H9 (cell line): ENCODE results near the gene EPHA8. TPM values are rescaled to one million over a fixed set of nuclear protein-coding genes. Genes with fewer than 3 reads are reported as not detected.
A peak's percentile ranks its signal among the peaks of the same experiment; 100 is the strongest.

ENCODE experiments used
- DNase-seq: peaks from one replicate; pipeline ENCODE4 v3.0.0-alpha.2; 2017
- H2AFZ ChIP-seq: one replicate; pipeline ENCODE4 v1.6.1; 2013; ENCODE audit warnings: mild to moderate bottlenecking, low read length, control low read depth, moderate library complexity
- H2AK5ac ChIP-seq: 2 replicates; pipeline ENCODE4 v1.6.1; 2013; ENCODE audit warnings: low read length, control low read depth, mixed read lengths; ENCODE audit not compliant: insufficient read length
- H2BK120ac ChIP-seq: one replicate; pipeline ENCODE4 v1.6.1; 2013; ENCODE audit warnings: low read depth, mild to moderate bottlenecking, low read length, control low read depth, inconsistent platforms; ENCODE audit not compliant: poor library complexity, severe bottlenecking
- H2BK12ac ChIP-seq: 2 replicates; pipeline ENCODE4 v1.6.1; 2013; ENCODE audit warnings: low read length, control low read depth, mixed read lengths, low read depth; ENCODE audit not compliant: insufficient read length
- H2BK15ac ChIP-seq: 2 replicates; pipeline ENCODE4 v1.6.1; 2013; ENCODE audit warnings: low read depth, low read length, control low read depth
- H2BK20ac ChIP-seq: one replicate; pipeline ENCODE4 v1.6.1; 2013; ENCODE audit warnings: low read depth, mild to moderate bottlenecking, low read length, control low read depth, inconsistent platforms; ENCODE audit not compliant: poor library complexity, severe bottlenecking
- H2BK5ac ChIP-seq: 2 replicates; pipeline ENCODE4 v1.6.1; 2013; ENCODE audit warnings: low read length, control low read depth, mixed read lengths; ENCODE audit not compliant: insufficient read length
- H3K14ac ChIP-seq: 2 replicates; pipeline ENCODE4 v1.6.1; 2013; ENCODE audit warnings: low read length, control low read depth; ENCODE audit not compliant: insufficient read depth
- H3K18ac ChIP-seq: 2 replicates; pipeline ENCODE4 v1.6.1; 2013; ENCODE audit warnings: low read depth, mild to moderate bottlenecking, mixed read lengths, low read length, control low read depth; ENCODE audit not compliant: insufficient read length
- H3K23ac ChIP-seq: 2 replicates; pipeline ENCODE4 v1.6.1; 2013; ENCODE audit warnings: low read length, control low read depth, mixed read lengths, low read depth; ENCODE audit not compliant: insufficient read length
- H3K23me2 ChIP-seq: 2 replicates; pipeline ENCODE4 v1.6.1; 2013; ENCODE audit warnings: low read depth, mild to moderate bottlenecking, mixed read lengths, low read length, control low read depth; ENCODE audit not compliant: insufficient read length, poor library complexity, severe bottlenecking
- H3K27ac ChIP-seq: 2 replicates; pipeline ENCODE4 v1.5.1; 2013; ENCODE audit warnings: low read length, control low read depth, mixed read lengths, low read depth; ENCODE audit not compliant: insufficient read length
- H3K27me3 ChIP-seq: 2 replicates; pipeline ENCODE4 v1.6.1; 2013; ENCODE audit warnings: low read length, control low read depth, inconsistent platforms; ENCODE audit not compliant: insufficient read depth
- H3K4ac ChIP-seq: 2 replicates; pipeline ENCODE4 v1.6.1; 2013; ENCODE audit warnings: low read depth, mild to moderate bottlenecking, control low read depth, inconsistent platforms, low read length, moderate library complexity
- H3K4me1 ChIP-seq: 2 replicates; pipeline ENCODE4 v1.6.1; 2013; ENCODE audit warnings: low read length, control low read depth, inconsistent platforms; ENCODE audit not compliant: insufficient read depth
- H3K4me2 ChIP-seq: 2 replicates; pipeline ENCODE4 v1.6.1; 2013; ENCODE audit warnings: low read length, control low read depth, mixed read lengths; ENCODE audit not compliant: insufficient read length, insufficient read depth
- H3K56ac ChIP-seq: 2 replicates; pipeline ENCODE4 v1.6.1; 2013; ENCODE audit warnings: low read depth, mild to moderate bottlenecking, mixed read lengths, low read length, control low read depth; ENCODE audit not compliant: insufficient read length
- H3K79me1 ChIP-seq: 2 replicates; pipeline ENCODE4 v1.6.1; 2013; ENCODE audit warnings: low read depth, mild to moderate bottlenecking, moderate library complexity, low read length, control low read depth, inconsistent platforms; ENCODE audit not compliant: insufficient read depth, poor library complexity, severe bottlenecking
- H3K79me2 ChIP-seq: 2 replicates; pipeline ENCODE4 v1.6.1; 2013; ENCODE audit warnings: low read length, control low read depth, inconsistent platforms; ENCODE audit not compliant: insufficient read depth
- H3K9ac ChIP-seq: 2 replicates; pipeline ENCODE4 v1.6.1; 2013; ENCODE audit warnings: low read length, control low read depth, mixed read lengths; ENCODE audit not compliant: insufficient read length; ENCODE audit errors: extremely low read depth
- H3K9me3 ChIP-seq: one replicate; pipeline ENCODE4 v1.6.1; 2013; ENCODE audit warnings: low read depth, low read length, inconsistent platforms; ENCODE audit not compliant: control insufficient read depth
- H3T11ph ChIP-seq: one replicate; pipeline ENCODE4 v1.6.1; 2013; ENCODE audit warnings: mild to moderate bottlenecking, low read length, control low read depth, inconsistent platforms
- H4K20me1 ChIP-seq: one replicate; pipeline ENCODE4 v1.6.1; 2013; ENCODE audit not compliant: control insufficient read depth, insufficient read length, insufficient read depth
- H4K5ac ChIP-seq: 2 replicates; pipeline ENCODE4 v1.6.1; 2013; ENCODE audit warnings: low read depth, mild to moderate bottlenecking, mixed read lengths, low read length, control low read depth; ENCODE audit not compliant: insufficient read length
- H4K8ac ChIP-seq: replicated peaks from 2 replicates; pipeline ENCODE4 v1.6.1; 2013; ENCODE audit warnings: low read length, control low read depth, mixed read lengths, low read depth; ENCODE audit not compliant: insufficient read length
- H4K91ac ChIP-seq: 2 replicates; pipeline ENCODE4 v1.6.1; 2013; ENCODE audit warnings: low read depth, mild to moderate bottlenecking, moderate library complexity, mixed read lengths, low read length, control low read depth; ENCODE audit not compliant: insufficient read length
- H3K27ac Mint-ChIP-seq, 3 experiments: 2 replicates in 2 of 3; 3 replicates in 1 of 3; pipeline ENCODE4 v1.8.0; 2020 to 2021; ENCODE audit warnings: mixed read lengths in 3 of 3, mild to moderate bottlenecking in 1 of 3, moderate library complexity in 1 of 3
- H3K27me3 Mint-ChIP-seq: 2 replicates; pipeline ENCODE4 v1.8.0; 2021; ENCODE audit warnings: low read depth, mild to moderate bottlenecking, moderate library complexity, mixed read lengths
- H3K36me3 Mint-ChIP-seq, 3 experiments: 2 replicates in 2 of 3; 3 replicates in 1 of 3; pipeline ENCODE4 v1.8.0; 2020 to 2021; ENCODE audit warnings: low read depth in 3 of 3, mixed read lengths in 3 of 3; ENCODE audit not compliant: insufficient read depth in 1 of 3
- H3K4me1 Mint-ChIP-seq, 2 experiments: 2 replicates each; pipeline ENCODE4 v1.8.0; 2020; ENCODE audit warnings: mixed read lengths in 2 of 2
- H3K4me3 Mint-ChIP-seq, 2 experiments: 2 replicates in 1 of 2; 3 replicates in 1 of 2; pipeline ENCODE4 v1.8.0; 2020 to 2021; ENCODE audit warnings: mild to moderate bottlenecking in 2 of 2, mixed read lengths in 2 of 2, moderate library complexity in 1 of 2
- H3K9me3 Mint-ChIP-seq, 2 experiments: 2 replicates in 1 of 2; 3 replicates in 1 of 2; pipeline ENCODE4 v1.8.0; 2020; ENCODE audit warnings: mild to moderate bottlenecking in 2 of 2, mixed read lengths in 2 of 2, moderate library complexity in 1 of 2
- CTCF ChIP-seq: fragments of 200-600 bp; sonication (generic); conservative IDR thresholded peaks from 3 replicates; pipeline ENCODE4 v1.8.0; 2021; ENCODE audit warnings: antibody characterized with exemption, mild to moderate bottlenecking
- WGBS: extraction: QIAGEN DNeasy Blood & Tissue Kit; methylation state at CpG from one replicate; pipeline ENCODE4 v1.1.7; 2013; ENCODE audit warnings: missing lambda C conversion rate, low lambda C conversion rate, mixed read lengths; ENCODE audit not compliant: insufficient read length; ENCODE audit errors: extremely low coverage; 5-methylcytosine and 5-hydroxymethylcytosine counted together
- total RNA-seq: library from RNA; stranded (reverse); gene quantifications from 2 replicates; pipeline ENCODE4 v1.2.1, GENCODE V29; 2021

The EPHA8 gene
- total RNA-seq, 1 experiment from 2014 or later, result 3.4 TPM

- no peak overlapping the region for H3K56ac ChIP-seq
- no CpG with 5 or more reads among the region's 11 CpGs for WGBS
- no peak for TF ChIP-seq CTCF
- H4K91ac ChIP-seq, result no peak overlapping the region
- no peak overlapping the region for H2BK5ac ChIP-seq
- H3K27me3 Mint-ChIP-seq, result no peaks in the 10 kb centered on the region
- H4K20me1 ChIP-seq, result no peaks in the 10 kb centered on the region
- no peak overlapping the region for H3K4me2 ChIP-seq
- H3K9me3 ChIP-seq, result no peaks in the 10 kb centered on the region
- DNase-seq, result no peak
- H2BK15ac ChIP-seq, result no peak overlapping the region
- no peak overlapping the region for H3K4me3 Mint-ChIP-seq
- no peak overlapping the region for H3T11ph ChIP-seq
- peaks cover 6 to 53% (median 14%) of the 10 kb centered on the region in 3 experiments for H3K36me3 Mint-ChIP-seq
- no peak overlapping the region for H3K9ac ChIP-seq
- H3K79me1 ChIP-seq, result no peaks in the 10 kb centered on the region
- H3K4me1 Mint-ChIP-seq, result peaks cover 0 to 3% of the 10 kb centered on the region in 2 experiments; a peak in 1 of 4 replicates
- H3K27ac Mint-ChIP-seq, result peak overlapping the region in 1 of 3 experiments; percentile 13; a peak in 1 of 7 replicates
- no peak overlapping the region for H3K23ac ChIP-seq
- no peak overlapping the region for H3K14ac ChIP-seq
- H3K4ac ChIP-seq, result no peak overlapping the region
- no peak overlapping the region for H2BK20ac ChIP-seq
- H4K8ac ChIP-seq, result no peak overlapping the region
- no peak overlapping the region for H2AK5ac ChIP-seq
- no peaks in the 10 kb centered on the region for H3K23me2 ChIP-seq
- H3K4me1 ChIP-seq, result no peaks in the 10 kb centered on the region
- H2BK120ac ChIP-seq, result no peak overlapping the region
- H3K27me3 ChIP-seq, result no peaks in the 10 kb centered on the region
- H4K5ac ChIP-seq, result no peak overlapping the region
- no peak overlapping the region for H2AFZ ChIP-seq
- H2BK12ac ChIP-seq, result no peak overlapping the region
- no peaks in the 10 kb centered on the region for H3K79me2 ChIP-seq
- H3K27ac ChIP-seq, result no peak overlapping the region
- no peaks in the 10 kb centered on the region for H3K9me3 Mint-ChIP-seq
- no peak overlapping the region for H3K18ac ChIP-seq
These were observed 37.2 kb upstream of the EPHA8 start for GRCh38 chr1:22526098-22526497.
